ENCODE measurements around the gene ZGPAT. TPM values are rescaled to one million over a fixed set of nuclear protein-coding genes. Genes with fewer than 3 reads are reported as not detected.

The ZGPAT gene
- total and polyA plus RNA-seq, 9 of the 15 experiments (the other 6 are each of a cell fraction or from before 2014, with no cell fraction given), result 0.14 to 26.6 (median 7.4) TPM

GRCh38 chr20:63680427-63680826, 27.4 kb upstream of the ZGPAT start:
- DNase-seq (ENCODE audit: extremely low read depth in 1 of 4, low spot score in 3 of 4), result no peak
- Histone ChIP-seq H3K9me1 (ENCODE audit: control insufficient read depth, insufficient read depth, low read length) (no peaks in the 10 kb centered on the region), H2AFZ (ENCODE audit: low read depth, low read length) (no peak overlapping the region), H3K27ac (ENCODE audit: extremely low read depth, low read depth, low read length) (no peak overlapping the region), H3K36me3 (ENCODE audit: control insufficient read depth, insufficient read depth, low read length) (peaks cover 71% of the 10 kb centered on the region; the same call in 2 of the 3 replicates), H3K9me3 (replicated peaks; ENCODE audit: control insufficient read depth, insufficient read depth, low read depth, low read length) (no peaks in the 10 kb centered on the region), H3K27me3 (ENCODE audit: control insufficient read depth in 2 of 2, insufficient read depth in 2 of 2, low read length in 2 of 2) (no peaks in the 10 kb centered on the region), H3K4me3 (no peak overlapping the region), H4K20me1 (replicated peaks; ENCODE audit: control insufficient read depth, insufficient read depth, low read length) (no peaks in the 10 kb centered on the region), H3K4me1 (replicated peaks in 1 of 2; ENCODE audit: control insufficient read depth in 2 of 2, insufficient read depth in 2 of 2, low read length in 2 of 2) (peaks cover 0 to 35% of the 10 kb centered on the region in 2 experiments; a peak in 2 of 5 replicates), H3K4me2 (ENCODE audit: insufficient read depth, low read length) (no peak overlapping the region), H3K9ac (ENCODE audit: insufficient read depth in 1 of 2, low read depth in 2 of 2, low read length in 2 of 2) (no peak overlapping the region), H3K79me2 (ENCODE audit: control insufficient read depth, insufficient read depth, low read length) (no peaks in the 10 kb centered on the region)
- no peak for FAIRE-seq
- no TSS peak for BruUV-seq (replicated peaks)
- no peak for ATAC-seq
- ChIA-PET CTCF (ENCODE audit: low intra/inter-chr PET ratio) (no interaction called here), POLR2A (interaction anchor here (1.6 kb wide), 1 partner anchor 22 kb away, joined by 3 read pairs; the partner anchor contains the start of gene RTEL1)
- in situ Hi-C loops (cut with MboI), result no loop called here
- WGBS (ENCODE audit: insufficient coverage, low coverage, missing lambda C conversion rate), result 92% methylated on average over 12 of the region's 13 CpGs
- intact Hi-C loops (cut with micrococcal nuclease), result no loop called here
- TF ChIP-seq KLF13 (tag; IDR thresholded peaks at IDR 0.05; ENCODE audit: borderline replicate concordance, low read depth), result no peak
- TF ChIP-seq RBFOX2 (IDR thresholded peaks at IDR 0.05; ENCODE audit: low read depth, low read length), result 0 out of 2 replicates have a peak, but pooled peaks have one; percentile 8

GRCh38 chr20:63680857-63681608, 26.8 kb upstream of the ZGPAT start:
- TF ChIP-seq CREBBP (IDR thresholded peaks at IDR 0.05; ENCODE audit: low read depth, low read length) (no peak), ZSCAN29 (IDR thresholded peaks at IDR 0.05) (no peak), MTA3 (IDR thresholded peaks at IDR 0.05; ENCODE audit: borderline replicate concordance) (no peak), POLR2AphosphoS2 (IDR thresholded peaks at IDR 0.05; ENCODE audit: low read length) (peak; percentile 32; the same call in 1 of the 2 replicates), POLR2G (IDR thresholded peaks at IDR 0.05; ENCODE audit: low read depth, low read length) (peak; percentile 69), RBFOX2 (IDR thresholded peaks at IDR 0.05; ENCODE audit: low read depth, low read length) (peak; percentile 3; the same call in 1 of the 2 replicates), RBM22 (IDR thresholded peaks at IDR 0.05; ENCODE audit: low read depth, low read length, poor library complexity, severe bottlenecking) (peak; percentile 15)
- CTCF ChIA-PET (ENCODE audit: low intra/inter-chr PET ratio), result no interaction called here
- FAIRE-seq (no peak), DNase-seq (ENCODE audit: extremely low read depth in 1 of 4, low spot score in 3 of 4) (no peak), ATAC-seq (no peak)
- POLR2A ChIA-PET, result interaction anchor here (0.7 to 2.1 kb wide), 3 partner anchors 14 to 54 kb away, joined by 3 to 7 read pairs (median 4); partner anchors contain the start of gene RTEL1
- WGBS (ENCODE audit: insufficient coverage, low coverage, missing lambda C conversion rate), result 92% methylated on average over 17 of the region's 23 CpGs
- H3K4me1 ChIP-seq (replicated peaks in 1 of 2; ENCODE audit: control insufficient read depth in 2 of 2, insufficient read depth in 2 of 2, low read length in 2 of 2), result peaks cover 0 to 41% of the 10 kb centered on the region in 2 experiments; a peak in 2 of 5 replicates
- no peaks in the 10 kb centered on the region for H4K20me1 ChIP-seq (replicated peaks; ENCODE audit: control insufficient read depth, insufficient read depth, low read length)
- H3K4me2 ChIP-seq (ENCODE audit: insufficient read depth, low read length), result no peak overlapping the region
- intact Hi-C loops (cut with micrococcal nuclease), result no loop called here
- H2AFZ ChIP-seq (ENCODE audit: low read depth, low read length), result no peak overlapping the region
- H3K9ac ChIP-seq (ENCODE audit: insufficient read depth in 1 of 2, low read depth in 2 of 2, low read length in 2 of 2), result no peak overlapping the region
- no peaks in the 10 kb centered on the region for H3K9me3 ChIP-seq (replicated peaks; ENCODE audit: control insufficient read depth, insufficient read depth, low read depth, low read length)
- H3K79me2 ChIP-seq (ENCODE audit: control insufficient read depth, insufficient read depth, low read length), result no peaks in the 10 kb centered on the region
- in situ Hi-C loops (cut with MboI), result no loop called here
- H3K27me3 ChIP-seq (ENCODE audit: control insufficient read depth in 2 of 2, insufficient read depth in 2 of 2, low read length in 2 of 2), result no peaks in the 10 kb centered on the region
- BruUV-seq (replicated peaks), result no TSS peak
- no peaks in the 10 kb centered on the region for H3K9me1 ChIP-seq (ENCODE audit: control insufficient read depth, insufficient read depth, low read length)
- no peak overlapping the region for H3K27ac ChIP-seq (ENCODE audit: extremely low read depth, low read depth, low read length)
- peaks cover 68% of the 10 kb centered on the region; the same call in 2 of the 3 replicates for H3K36me3 ChIP-seq (ENCODE audit: control insufficient read depth, insufficient read depth, low read length)
- no peak overlapping the region for H3K4me3 ChIP-seq
